Neural progenitor cell (in vitro differentiated cells): ENCODE results near the gene MPO. TPM values are rescaled to one million over a fixed set of nuclear protein-coding genes. Genes with fewer than 3 reads are reported as not detected.

Source experiments
- DNase-seq: peaks from one replicate; pipeline ENCODE4 v3.0.0-alpha.2; 2016; ENCODE audit warnings: low spot score
- H2AFZ ChIP-seq: fragments of 200-600 bp; sonication (generic); replicated peaks from 2 replicates; pipeline ENCODE4 v1.6.1; 2016; ENCODE audit warnings: antibody characterized with exemption
- H3F3A ChIP-seq: fragments of 200-600 bp; sonication (generic); 2 replicates; pipeline ENCODE4 v1.6.1; 2016; ENCODE audit warnings: antibody characterized with exemption, low read depth
- H3K27ac ChIP-seq: fragments of 200-600 bp; sonication (generic); 2 replicates; pipeline ENCODE4 v1.5.1; 2016; ENCODE audit warnings: mild to moderate bottlenecking
- H3K27me3 ChIP-seq: fragments of 200-600 bp; sonication (generic); 2 replicates; pipeline ENCODE4 v1.6.1; 2016; ENCODE audit warnings: mild to moderate bottlenecking, moderate library complexity
- H3K36me3 ChIP-seq: fragments of 200-600 bp; sonication (generic); 2 replicates; pipeline ENCODE4 v1.5.1; 2016
- H3K4me1 ChIP-seq: fragments of 200-600 bp; sonication (generic); 2 replicates; pipeline ENCODE4 v1.6.1; 2016; ENCODE audit warnings: mixed run types
- H3K4me2 ChIP-seq: fragments of 200-600 bp; sonication (generic); 2 replicates; pipeline ENCODE4 v1.6.1; 2016
- H3K4me3 ChIP-seq: fragments of 200-600 bp; sonication (generic); 2 replicates; pipeline ENCODE4 v1.5.1; 2016
- H3K79me2 ChIP-seq: fragments of 200-600 bp; sonication (generic); 2 replicates; pipeline ENCODE4 v1.6.1; 2016; ENCODE audit warnings: low read depth
- H3K9ac ChIP-seq: fragments of 200-600 bp; sonication (generic); 2 replicates; pipeline ENCODE4 v1.6.1; 2016
- H3K9me3 ChIP-seq: fragments of 200-600 bp; sonication (generic); 2 replicates; pipeline ENCODE4 v1.5.1; 2016; ENCODE audit warnings: low read depth
- H4K20me1 ChIP-seq: fragments of 200-600 bp; sonication (generic); 2 replicates; pipeline ENCODE4 v1.6.1; 2016; ENCODE audit warnings: low read depth
- H3K27ac Mint-ChIP-seq: 3 replicates; pipeline ENCODE4 v1.8.0; 2021; ENCODE audit warnings: mixed read lengths
- H3K27me3 Mint-ChIP-seq: 2 replicates; pipeline ENCODE4 v1.8.0; 2022; ENCODE audit warnings: low read depth, mild to moderate bottlenecking, inconsistent platforms, moderate library complexity, mixed read lengths; ENCODE audit not compliant: insufficient read depth
- H3K36me3 Mint-ChIP-seq: 3 replicates; pipeline ENCODE4 v1.8.0; 2021; ENCODE audit warnings: mixed read lengths
- H3K4me1 Mint-ChIP-seq: 3 replicates; pipeline ENCODE4 v1.8.0; 2021; ENCODE audit warnings: mixed read lengths
- H3K4me3 Mint-ChIP-seq: 3 replicates; pipeline ENCODE4 v1.8.0; 2021; ENCODE audit warnings: mild to moderate bottlenecking, moderate library complexity, mixed read lengths
- H3K9me3 Mint-ChIP-seq: 3 replicates; pipeline ENCODE4 v1.8.0; 2020; ENCODE audit warnings: mixed read lengths
- CTCF ChIP-seq: fragments of 200-600 bp; sonication (generic); IDR thresholded peaks from 2 replicates; pipeline ENCODE4 v1.5.1; 2017; ENCODE audit warnings: antibody characterized with exemption, mild to moderate bottlenecking
- EZH2 ChIP-seq: fragments of 200-600 bp; sonication (generic); IDR thresholded peaks from 2 replicates; pipeline ENCODE4 v1.6.1; 2017; ENCODE audit warnings: antibody characterized with exemption, mild to moderate bottlenecking, moderate library complexity
- EZH2phosphoT487 ChIP-seq: fragments of 200-600 bp; sonication (generic); IDR thresholded peaks from 2 replicates; pipeline ENCODE4 v1.6.1; 2017; ENCODE audit warnings: antibody characterized with exemption
- total RNA-seq: library from RNA; depleted of rRNA; stranded (reverse); fragments of >200 nt; gene quantifications from 2 replicates; pipeline ENCODE4 v1.2.3, GENCODE V29; 2015; ENCODE audit warnings: low replicate concordance

The MPO gene
- total RNA-seq, 1 donor from 2014 or later: not detected

- Histone ChIP-seq H3K9me3 (no peaks in the 10 kb centered on the region), H3K4me1 (peaks cover 37% of the 10 kb centered on the region), H3K9ac (no peak within 1 kb of the TSS), H3K27ac (no peak within 1 kb of the TSS), H3K79me2 (no peaks in the 10 kb centered on the region), H4K20me1 (no peaks in the 10 kb centered on the region), H3K27me3 (no peaks in the 10 kb centered on the region), H2AFZ (peak within 1 kb of the TSS; percentile 84), H3K4me3 (peak within 1 kb of the TSS; percentile 35), H3K36me3 (no peaks in the 10 kb centered on the region), H3F3A (peaks cover 20% of the 10 kb centered on the region), H3K4me2 (peak within 1 kb of the TSS; percentile 89)
- DNase-seq: peak; percentile 90
- no peaks in the 10 kb centered on the region for H3K9me3 Mint-ChIP-seq
- H3K4me1 Mint-ChIP-seq: peaks cover 61% of the 10 kb centered on the region
- peak within 1 kb of the TSS; percentile 84 for H3K4me3 Mint-ChIP-seq
- peaks cover 5% of the 10 kb centered on the region for H3K27me3 Mint-ChIP-seq
- H3K27ac Mint-ChIP-seq: peak within 1 kb of the TSS; percentile 91
- no peaks in the 10 kb centered on the region for H3K36me3 Mint-ChIP-seq
- TF ChIP-seq EZH2 (no peak), EZH2phosphoT487 (no peak), CTCF (no peak)
Measured at GRCh38 chr17:58328195-58329034, 47.7 kb upstream of the MPO start, which contains the start of gene TSPOAP1. TSPOAP1 (minus strand) TSS chr17:58328795; CDS start chr17:58327920, 875 bp downstream.

- Histone ChIP-seq H3F3A (peaks cover 20% of the 10 kb centered on the region), H3K27me3 (no peaks in the 10 kb centered on the region), H2AFZ (no peak overlapping the region), H3K4me3 (no peak overlapping the region), H3K9ac (no peak overlapping the region), H3K27ac (no peak overlapping the region), H3K36me3 (no peaks in the 10 kb centered on the region), H3K4me2 (no peak overlapping the region), H4K20me1 (no peaks in the 10 kb centered on the region), H3K9me3 (no peaks in the 10 kb centered on the region), H3K4me1 (peaks cover 38% of the 10 kb centered on the region), H3K79me2 (no peaks in the 10 kb centered on the region)
- H3K36me3 Mint-ChIP-seq: no peaks in the 10 kb centered on the region
- DNase-seq: no peak
- no peaks in the 10 kb centered on the region for H3K9me3 Mint-ChIP-seq
- peaks cover 61% of the 10 kb centered on the region for H3K4me1 Mint-ChIP-seq
- peak overlapping the region; percentile 84 for H3K4me3 Mint-ChIP-seq
- H3K27ac Mint-ChIP-seq: peak overlapping the region; percentile 91
- H3K27me3 Mint-ChIP-seq: peaks cover 5% of the 10 kb centered on the region
- TF ChIP-seq EZH2: no peak
- no peak for TF ChIP-seq EZH2phosphoT487
- no peak for TF ChIP-seq CTCF
Measured at GRCh38 chr17:58327363-58328194, 46.8 kb upstream of the MPO start.

GRCh38 chr17:58326609-58327362 lies 46.1 kb upstream of the MPO start:
- Histone ChIP-seq H3K27ac (no peak overlapping the region), H3K4me3 (no peak overlapping the region)
- no peak for DNase-seq

More at GRCh38 chr17:58326609-58327362, 46.1 kb upstream of the MPO start:
- H2AFZ ChIP-seq: no peak overlapping the region
- Mint-ChIP-seq H3K4me3 (peak overlapping the region; percentile 62), H3K36me3 (peaks cover 2% of the 10 kb centered on the region), H3K27ac (peak overlapping the region; percentile 31), H3K4me1 (peaks cover 61% of the 10 kb centered on the region), H3K9me3 (no peaks in the 10 kb centered on the region), H3K27me3 (peaks cover 8% of the 10 kb centered on the region)
- H3K79me2 ChIP-seq: no peaks in the 10 kb centered on the region
- no peak overlapping the region for H3K9ac ChIP-seq
- H3K4me2 ChIP-seq: no peak overlapping the region
- H3K9me3 ChIP-seq: no peaks in the 10 kb centered on the region
- H3F3A ChIP-seq: peaks cover 20% of the 10 kb centered on the region
- H4K20me1 ChIP-seq: no peaks in the 10 kb centered on the region
- no peaks in the 10 kb centered on the region for H3K36me3 ChIP-seq
- peaks cover 38% of the 10 kb centered on the region for H3K4me1 ChIP-seq
- H3K27me3 ChIP-seq: no peaks in the 10 kb centered on the region
- TF ChIP-seq EZH2phosphoT487 (no peak), CTCF (no peak), EZH2 (no peak)
